SJSA1 (cell line): Measurements from ENCODE around the gene SPATA24. TPM values are rescaled to one million over a fixed set of nuclear protein-coding genes. Genes with fewer than 3 reads are reported as not detected.
"Not testable (repeated sequence)": the region's sequence is repeated elsewhere in the genome, so short reads cannot be mapped to it uniquely, and the experiment has no call there.

Experiments
- DNase-seq, 2 experiments: peaks; one replicate each; pipeline ENCODE4 v3.0.0-alpha.2; 2015 to 2020; ENCODE audit warnings: low spot score in 2 of 2, low read depth in 1 of 2
- H3K27ac ChIP-seq: fragments of 250-450 bp; sonication (Bioruptor Pico); 2 replicates; pipeline ENCODE4 v1.5.1; 2020; ENCODE audit warnings: mild to moderate bottlenecking, moderate library complexity
- H3K27me3 ChIP-seq: fragments of 250-450 bp; sonication (Bioruptor Pico); replicated peaks from 2 replicates; pipeline ENCODE4 v1.5.1; 2020; ENCODE audit warnings: mild to moderate bottlenecking, moderate library complexity
- H3K36me3 ChIP-seq: fragments of 250-450 bp; sonication (Bioruptor Pico); 2 replicates; pipeline ENCODE4 v1.5.1; 2020; ENCODE audit warnings: mild to moderate bottlenecking
- H3K4me1 ChIP-seq: fragments of 250-450 bp; sonication (Bioruptor Pico); replicated peaks from 2 replicates; pipeline ENCODE4 v1.6.1; 2021; ENCODE audit warnings: mild to moderate bottlenecking
- H3K4me3 ChIP-seq: fragments of 250-450 bp; sonication (Bioruptor Pico); 2 replicates; pipeline ENCODE4 v1.5.1; 2020; ENCODE audit warnings: mild to moderate bottlenecking
- H3K9me3 ChIP-seq: fragments of 250-450 bp; sonication (Bioruptor Pico); replicated peaks from 2 replicates; pipeline ENCODE4 v1.5.1; 2020; ENCODE audit warnings: mild to moderate bottlenecking
- total RNA-seq: library from RNA; depleted of rRNA; stranded (reverse); fragments of >200 nt; shearing (Covaris generic); gene quantifications from 2 replicates; pipeline ENCODE4 v1.2.3, GENCODE V29; 2014

SPATA24 gene
- total RNA-seq, 1 experiment from 2014 or later, result 4.0 TPM

- Histone ChIP-seq H3K36me3 (no peaks in the 10 kb centered on the region), H3K27ac (no peak overlapping the region), H3K27me3 (no peaks in the 10 kb centered on the region), H3K4me3 (no peak overlapping the region), H3K9me3 (peaks cover 8% of the 10 kb centered on the region; the same call in 1 of the 2 replicates), H3K4me1 (peaks cover 24% of the 10 kb centered on the region)
- DNase-seq, result no peak
Observed at GRCh38 chr5:139387611-139388197, 16.2 kb downstream of the SPATA24 start.

GRCh38 chr5:139386956-139387355, 16.9 kb downstream of the SPATA24 start:
- peaks cover 17% of the 10 kb centered on the region for H3K4me1 ChIP-seq
- H3K27ac ChIP-seq, H3K9me3 ChIP-seq, H3K36me3 ChIP-seq, H3K27me3 ChIP-seq, H3K4me3 ChIP-seq, DNase-seq: not testable (repeated sequence)

- DNase-seq, result no peak
- Histone ChIP-seq H3K36me3 (no peaks in the 10 kb centered on the region), H3K27me3 (no peaks in the 10 kb centered on the region), H3K9me3 (no peaks in the 10 kb centered on the region; the same call in 1 of the 2 replicates), H3K27ac (no peak overlapping the region), H3K4me3 (no peak overlapping the region), H3K4me1 (peaks cover 10% of the 10 kb centered on the region)
Observed at GRCh38 chr5:139386050-139386438, 17.8 kb downstream of the SPATA24 start.

- no peak overlapping the region for H3K27ac ChIP-seq
Observed at GRCh38 chr5:139385061-139386049, 18.5 kb downstream of the SPATA24 start.

GRCh38 chr5:139384591-139385051, 19.3 kb downstream of the SPATA24 start:
- H3K9me3 ChIP-seq, result no peaks in the 10 kb centered on the region; the same call in 1 of the 2 replicates
- H3K4me3 ChIP-seq, result no peak overlapping the region; the same call in 1 of the 2 replicates
- H3K36me3 ChIP-seq, result no peaks in the 10 kb centered on the region
- peaks cover 10% of the 10 kb centered on the region for H3K4me1 ChIP-seq
- H3K27ac ChIP-seq, result no peak overlapping the region
- no peak for DNase-seq
- H3K27me3 ChIP-seq, result no peaks in the 10 kb centered on the region

More at GRCh38 chr5:139385061-139386049, 18.5 kb downstream of the SPATA24 start:
- DNase-seq, result peak in 1 of 2 experiments; percentile 40
- H3K4me3 ChIP-seq, result peak overlapping the region; percentile 18
- no peaks in the 10 kb centered on the region; the same call in 1 of the 2 replicates for H3K9me3 ChIP-seq
- H3K4me1 ChIP-seq, result peaks cover 10% of the 10 kb centered on the region
- H3K27me3 ChIP-seq, result no peaks in the 10 kb centered on the region
- no peaks in the 10 kb centered on the region for H3K36me3 ChIP-seq

- no peak overlapping the region for H3K27ac ChIP-seq
- H3K36me3 ChIP-seq, result no peaks in the 10 kb centered on the region
- no peak overlapping the region for H3K4me3 ChIP-seq
- H3K4me1 ChIP-seq, result peaks cover 10% of the 10 kb centered on the region
- no peaks in the 10 kb centered on the region for H3K27me3 ChIP-seq
- no peaks in the 10 kb centered on the region; the same call in 1 of the 2 replicates for H3K9me3 ChIP-seq
- no peak for DNase-seq
Observed at GRCh38 chr5:139383993-139384590, 19.8 kb downstream of the SPATA24 start.

- Histone ChIP-seq H3K27me3 (no peaks in the 10 kb centered on the region), H3K4me1 (peaks cover 10% of the 10 kb centered on the region), H3K36me3 (no peaks in the 10 kb centered on the region), H3K27ac (no peak within 1 kb of the TSS), H3K9me3 (no peaks in the 10 kb centered on the region; the same call in 1 of the 2 replicates), H3K4me3 (no peak within 1 kb of the TSS)
- DNase-seq, result no peak
Observed at GRCh38 chr5:139383275-139383992, 20.5 kb downstream of the SPATA24 start, which contains the start of gene SLC23A1. SLC23A1 (minus strand) TSS chr5:139383297; CDS start chr5:139383253, 44 bp downstream.

- Histone ChIP-seq H3K27ac (no peak overlapping the region), H3K36me3 (no peaks in the 10 kb centered on the region), H3K27me3 (no peaks in the 10 kb centered on the region), H3K4me3 (no peak overlapping the region), H3K9me3 (no peaks in the 10 kb centered on the region; the same call in 1 of the 2 replicates), H3K4me1 (peaks cover 10% of the 10 kb centered on the region)
- no peak for DNase-seq
Observed at GRCh38 chr5:139382807-139383206, 21.1 kb downstream of the SPATA24 start.

- Histone ChIP-seq H3K9me3 (no peaks in the 10 kb centered on the region; the same call in 1 of the 2 replicates), H3K27me3 (no peaks in the 10 kb centered on the region), H3K27ac (no peak overlapping the region), H3K4me3 (no peak overlapping the region), H3K4me1 (peaks cover 10% of the 10 kb centered on the region), H3K36me3 (no peaks in the 10 kb centered on the region)
- DNase-seq, result no peak
Observed at GRCh38 chr5:139381837-139382761, 21.8 kb downstream of the SPATA24 start.

- no peak for DNase-seq
- H3K9me3 ChIP-seq, result no peaks in the 10 kb centered on the region
- peaks cover 2% of the 10 kb centered on the region; the same call in 1 of the 2 replicates for H3K4me1 ChIP-seq
- H3K36me3 ChIP-seq, result no peaks in the 10 kb centered on the region
- no peak overlapping the region for H3K27ac ChIP-seq
- no peaks in the 10 kb centered on the region for H3K27me3 ChIP-seq
- H3K4me3 ChIP-seq, result no peak overlapping the region
Observed at GRCh38 chr5:139379626-139380449, 24.1 kb downstream of the SPATA24 start.

- Histone ChIP-seq H3K36me3 (no peaks in the 10 kb centered on the region), H3K9me3 (no peaks in the 10 kb centered on the region), H3K27me3 (no peaks in the 10 kb centered on the region), H3K4me1 (no peaks in the 10 kb centered on the region), H3K27ac (no peak overlapping the region), H3K4me3 (no peak overlapping the region)
- DNase-seq, result no peak
Observed at GRCh38 chr5:139378941-139379361, 24.9 kb downstream of the SPATA24 start.
